Upper lobe of right lung (tissue), 1 donor: ENCODE measurements around the gene FAM229A. TPM values are rescaled to one million over a fixed set of nuclear protein-coding genes. Genes with fewer than 3 reads are reported as not detected.

ENCODE experiments used
- ATAC-seq: fragments of 200-7000 bp; cut with Tn5 transposase; one replicate; pipeline ENCODE4 v1.9.1; 2020; ENCODE audit warnings: mild to moderate bottlenecking, moderate library complexity
- DNase-seq: peaks from one replicate; pipeline ENCODE4 v3.0.0-alpha.2; 2020
- H3K27ac ChIP-seq: fragments of 200-600 bp; one replicate; pipeline ENCODE4 v1.8.0; 2022
- H3K27me3 ChIP-seq: fragments of 200-600 bp; one replicate; pipeline ENCODE4 v1.8.0; 2022; ENCODE audit warnings: mild to moderate bottlenecking
- H3K36me3 ChIP-seq: fragments of 200-600 bp; one replicate; pipeline ENCODE4 v1.8.0; 2022
- H3K4me1 ChIP-seq: fragments of 200-600 bp; one replicate; pipeline ENCODE4 v1.8.0; 2022
- H3K4me3 ChIP-seq: fragments of 200-600 bp; one replicate; pipeline ENCODE4 v1.8.0; 2022; ENCODE audit warnings: mild to moderate bottlenecking
- H3K9me3 ChIP-seq: fragments of 200-600 bp; one replicate; pipeline ENCODE4 v1.8.0; 2022
- intact Hi-C: fragments of 100-400 bp; cut with DNase I; formaldehyde crosslinking; loops from one replicate; pipeline ENCODE4 v1.11.0; 2022
- total RNA-seq: library from RNA; stranded (reverse); fragmentation: NEBNext Ultra II Directional; extraction: Animal tissue kit (Norgen Biotek cat#: 25700); gene quantifications from one replicate; pipeline ENCODE4 v1.2.1, GENCODE V29; 2021
- TF ChIP-seq, protein P1 (sequence below): fragments of 200-600 bp; IDR thresholded peaks from one replicate; pipeline ENCODE4 v1.8.0; 2022; ENCODE audit warnings: antibody characterized with exemption
- donor health status: DM: no; HTN: yes; CAD: no; lungs with severe emphysema.

Gene FAM229A
- total RNA-seq, 1 donor from 2014 or later: 9.3 TPM

GRCh38 chr1:32386676-32387392 is 24.5 kb upstream of the FAM229A start:
- ATAC-seq (no peak), DNase-seq (no peak)
- H3K27me3 ChIP-seq: no peaks in the 10 kb centered on the region
- no peak overlapping the region for H3K4me3 ChIP-seq
- no peak overlapping the region for H3K27ac ChIP-seq
- TF ChIP-seq, protein P1, sequence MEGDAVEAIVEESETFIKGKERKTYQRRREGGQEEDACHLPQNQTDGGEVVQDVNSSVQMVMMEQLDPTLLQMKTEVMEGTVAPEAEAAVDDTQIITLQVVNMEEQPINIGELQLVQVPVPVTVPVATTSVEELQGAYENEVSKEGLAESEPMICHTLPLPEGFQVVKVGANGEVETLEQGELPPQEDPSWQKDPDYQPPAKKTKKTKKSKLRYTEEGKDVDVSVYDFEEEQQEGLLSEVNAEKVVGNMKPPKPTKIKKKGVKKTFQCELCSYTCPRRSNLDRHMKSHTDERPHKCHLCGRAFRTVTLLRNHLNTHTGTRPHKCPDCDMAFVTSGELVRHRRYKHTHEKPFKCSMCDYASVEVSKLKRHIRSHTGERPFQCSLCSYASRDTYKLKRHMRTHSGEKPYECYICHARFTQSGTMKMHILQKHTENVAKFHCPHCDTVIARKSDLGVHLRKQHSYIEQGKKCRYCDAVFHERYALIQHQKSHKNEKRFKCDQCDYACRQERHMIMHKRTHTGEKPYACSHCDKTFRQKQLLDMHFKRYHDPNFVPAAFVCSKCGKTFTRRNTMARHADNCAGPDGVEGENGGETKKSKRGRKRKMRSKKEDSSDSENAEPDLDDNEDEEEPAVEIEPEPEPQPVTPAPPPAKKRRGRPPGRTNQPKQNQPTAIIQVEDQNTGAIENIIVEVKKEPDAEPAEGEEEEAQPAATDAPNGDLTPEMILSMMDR: no peak
- intact Hi-C loops: no loop called here
- peaks cover 89% of the 10 kb centered on the region for H3K36me3 ChIP-seq
- H3K4me1 ChIP-seq: peaks cover under 1% of the 10 kb centered on the region
- no peaks in the 10 kb centered on the region for H3K9me3 ChIP-seq

- peaks cover 100% of the 10 kb centered on the region for H3K36me3 ChIP-seq
Measured at GRCh38 chr1:32380057-32380456, 17.8 kb upstream of the FAM229A start.

DNA sequence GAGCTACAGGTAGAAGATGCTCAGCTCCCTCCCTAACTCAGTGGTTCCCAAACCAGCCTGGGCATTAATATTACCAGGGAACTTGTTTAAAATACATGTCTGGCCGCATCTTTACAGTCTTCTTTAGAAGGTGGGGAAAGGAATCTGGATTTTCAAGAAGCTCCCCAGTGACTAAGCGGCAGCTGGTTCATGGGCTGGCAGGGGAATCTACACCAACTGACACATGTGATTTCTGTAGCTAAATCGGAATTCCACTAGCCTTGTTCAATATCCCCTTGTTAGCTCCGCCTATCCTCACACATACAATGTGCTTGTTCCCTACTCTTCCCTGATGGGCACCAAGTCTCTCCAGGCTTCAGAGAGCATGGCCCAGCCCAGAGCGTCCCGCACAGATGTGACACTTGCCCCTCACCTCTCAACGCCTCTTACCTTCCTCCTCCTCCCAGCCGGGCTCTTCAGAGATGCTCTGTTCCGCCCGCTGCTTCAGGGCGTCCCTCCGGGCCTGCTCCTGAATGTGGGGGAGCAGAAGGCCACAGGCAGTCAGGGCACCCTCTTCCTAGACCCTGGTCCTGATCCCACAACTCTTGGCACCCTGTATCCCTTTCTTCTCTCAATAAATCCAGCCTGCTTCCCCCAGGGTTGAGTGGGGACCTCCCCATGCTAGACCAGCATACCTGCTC is 15.4 kb upstream of the FAM229A start:
- ATAC-seq (no peak), DNase-seq (no peak)
- Histone ChIP-seq H3K27me3 (no peaks in the 10 kb centered on the region), H3K36me3 (peaks cover 100% of the 10 kb centered on the region), H3K9me3 (no peaks in the 10 kb centered on the region), H3K4me3 (no peak overlapping the region), H3K4me1 (no peaks in the 10 kb centered on the region), H3K27ac (no peak overlapping the region)
- TF ChIP-seq, protein P1: no peak
- intact Hi-C loops: no loop called here

More at GRCh38 chr1:32380057-32380456, 17.8 kb upstream of the FAM229A start:
- ATAC-seq (peak; percentile 55), DNase-seq (no peak)
- Histone ChIP-seq H3K4me3 (no peak overlapping the region), H3K9me3 (no peaks in the 10 kb centered on the region), H3K27me3 (no peaks in the 10 kb centered on the region), H3K27ac (no peak overlapping the region), H3K4me1 (no peaks in the 10 kb centered on the region)
- intact Hi-C loops: no loop called here
- TF ChIP-seq, protein P1: no peak

- TF ChIP-seq, protein P1: no peak
- H3K36me3 ChIP-seq: peaks cover 98% of the 10 kb centered on the region
- H3K4me3 ChIP-seq: no peak overlapping the region
- no peak overlapping the region for H3K27ac ChIP-seq
- H3K9me3 ChIP-seq: no peaks in the 10 kb centered on the region
- intact Hi-C loops: no loop called here
- ATAC-seq (no peak), DNase-seq (no peak)
- no peaks in the 10 kb centered on the region for H3K27me3 ChIP-seq
- no peaks in the 10 kb centered on the region for H3K4me1 ChIP-seq
Measured at GRCh38 chr1:32376199-32376598, 13.9 kb upstream of the FAM229A start.

DNA sequence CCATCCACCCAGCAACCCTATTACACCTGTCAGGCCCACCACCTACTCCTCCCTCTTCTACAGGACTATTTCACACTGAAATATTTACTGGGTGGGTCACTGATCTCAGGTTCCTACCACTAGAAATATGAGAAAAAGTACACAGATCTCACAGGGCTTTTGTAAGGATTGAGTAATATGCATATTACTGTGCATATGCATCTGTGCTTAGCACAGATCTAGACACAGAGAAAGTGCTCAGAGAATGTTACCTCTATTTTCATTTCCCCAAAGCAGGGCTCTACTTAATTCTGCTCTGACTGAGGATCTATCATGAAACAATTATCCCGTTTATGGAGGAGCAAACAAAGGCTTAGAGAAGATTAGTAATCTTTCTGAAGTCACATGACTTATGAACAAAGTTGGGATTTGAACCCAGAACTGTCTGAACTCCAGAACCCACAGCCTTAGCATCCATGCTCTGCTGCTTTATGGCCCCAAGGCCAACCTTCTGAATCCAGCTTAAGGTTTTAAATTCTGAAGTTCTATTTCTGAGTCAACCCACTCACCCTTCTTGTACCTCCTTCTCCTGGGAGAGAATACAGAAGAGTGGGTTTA is 11.8 kb upstream of the FAM229A start:
- no peak for DNase-seq
- ATAC-seq: no peak
- Histone ChIP-seq H3K27ac (no peak overlapping the region), H3K4me3 (no peak overlapping the region), H3K27me3 (no peaks in the 10 kb centered on the region), H3K36me3 (peaks cover 90% of the 10 kb centered on the region), H3K9me3 (no peaks in the 10 kb centered on the region), H3K4me1 (no peaks in the 10 kb centered on the region)
- TF ChIP-seq, protein P1: no peak
- intact Hi-C loops: no loop called here
